Activated T-cell treated with anti-CD3 and anti-CD28 coated beads for 1 hour (primary cell): Measurements from ENCODE around the gene P4HTM.

ENCODE experiments used
- DNase-seq: peaks from one replicate; pipeline ENCODE4 v3.0.0-alpha.2; 2020; ENCODE audit warnings: low read depth

The P4HTM gene

GRCh38 chr3:49023775-49024174 is 33.7 kb downstream of the P4HTM start:
- no peak for DNase-seq

GRCh38 chr3:49024449-49024848 is 34.4 kb downstream of the P4HTM start:
- DNase-seq = no peak

- no peak for DNase-seq
These were observed 35.2 kb downstream of the P4HTM start for GRCh38 chr3:49025005-49025792.

GRCh38 chr3:49025793-49026520 is 35.9 kb downstream of the P4HTM start:
- no peak for DNase-seq

- DNase-seq = no peak
These were observed 36.5 kb downstream of the P4HTM start for GRCh38 chr3:49026536-49026935.

- no peak for DNase-seq
These were observed 37.6 kb downstream of the P4HTM start for GRCh38 chr3:49027634-49028033.

GRCh38 chr3:49028298-49028672 is 38.2 kb downstream of the P4HTM start:
- no peak for DNase-seq

GRCh38 chr3:49028673-49029562 is 38.9 kb downstream of the P4HTM start, which contains the start of gene IMPDH2:
IMPDH2 (minus strand) TSS chr3:49029398; CDS start chr3:49029350, 48 bp downstream.
- DNase-seq = peak; percentile 87

- DNase-seq = no peak
These were observed 39.5 kb downstream of the P4HTM start for GRCh38 chr3:49029563-49029884.

GRCh38 chr3:49030321-49030720 is 40.3 kb downstream of the P4HTM start:
- DNase-seq = no peak

- no peak for DNase-seq
These were observed 42.7 kb downstream of the P4HTM start for GRCh38 chr3:49032646-49033304.

GRCh38 chr3:49034650-49035049 is 44.6 kb downstream of the P4HTM start:
- no peak for DNase-seq

- DNase-seq = no peak
These were observed 45.2 kb downstream of the P4HTM start for GRCh38 chr3:49035281-49035680.

- no peak for DNase-seq
These were observed 63.5 kb downstream of the P4HTM start for GRCh38 chr3:49053543-49053942.

- no peak for DNase-seq
These were observed 64.4 kb downstream of the P4HTM start for GRCh38 chr3:49054344-49054862.
